OCI-LY3 (cell line): ENCODE results near the gene PTPRN2.

ENCODE experiments used
- CTCF ChIP-seq: fragments of 200-600, 300-600 bp; sonication (generic); IDR thresholded peaks from 2 replicates; pipeline ENCODE4 v1.5.1; 2014; ENCODE audit warnings: antibody characterized with exemption, low read length, low read depth
- EZH2phosphoT487 ChIP-seq: fragments of 200-600 bp; shearing (Covaris generic); IDR thresholded peaks from 2 replicates; pipeline ENCODE4 v1.6.1; 2018; ENCODE audit warnings: antibody characterized with exemption, mixed run types, low read depth

GRCh38 chr7:157682064-157682945 lies 905.3 kb downstream of the PTPRN2 start:
- TF ChIP-seq CTCF, result no peak
- no peak for TF ChIP-seq EZH2phosphoT487
